Activated B cell treated with CpG ODN at 0.5 μM for 24 hours (primary cell): ENCODE measurements around the gene NTF3. TPM values are rescaled to one million over a fixed set of nuclear protein-coding genes. Genes with fewer than 3 reads are reported as not detected.

ENCODE experiments used
- ATAC-seq: fragments of 200-7000 bp; cut with Tn5 transposase; one replicate; pipeline ENCODE4 v1.10.0; 2021; ENCODE audit warnings: low read depth, mild to moderate bottlenecking, moderate library complexity
- CTCF ChIA-PET: fragments of 350-600 bp; sonication (Branson Sonifier 250); formaldehyde crosslinking; loops from one replicate; lab custom pipeline; 2021; ENCODE audit warnings: antibody characterized with exemption; lab: Charles Lee
- POLR2A ChIA-PET: fragments of 350-600 bp; sonication (Branson Sonifier 250); formaldehyde crosslinking; loops from one replicate; lab custom pipeline; 2021; ENCODE audit warnings: antibody characterized with exemption; lab: Charles Lee
- DNase-seq: peaks from one replicate; pipeline ENCODE4 v3.0.0; 2022
- H3K27ac Mint-ChIP-seq: one replicate; pipeline ENCODE4 v1.8.0; 2020; ENCODE audit warnings: mixed read lengths
- H3K27me3 Mint-ChIP-seq: one replicate; pipeline ENCODE4 v1.8.0; 2021; ENCODE audit warnings: mixed read lengths
- H3K36me3 Mint-ChIP-seq: one replicate; pipeline ENCODE4 v1.8.0; 2021; ENCODE audit warnings: low read depth, mixed read lengths
- H3K4me1 Mint-ChIP-seq: one replicate; pipeline ENCODE4 v1.8.0; 2021; ENCODE audit warnings: mixed read lengths
- H3K4me3 Mint-ChIP-seq: one replicate; pipeline ENCODE4 v1.8.0; 2020; ENCODE audit warnings: mild to moderate bottlenecking, mixed read lengths
- H3K9me3 Mint-ChIP-seq: one replicate; pipeline ENCODE4 v1.8.0; 2020; ENCODE audit warnings: mixed read lengths
- intact Hi-C: fragments of 100-400 bp; cut with micrococcal nuclease; formaldehyde crosslinking; loops from one replicate; pipeline ENCODE4 v1.15.1; 2024
- total RNA-seq: library from RNA; stranded (reverse); gene quantifications from 2 replicates; pipeline ENCODE4 v1.2.3, GENCODE V29; 2022
- TF ChIP-seq, protein P1 (sequence below): fragments of 200-600 bp; IDR thresholded peaks from one replicate; pipeline ENCODE4 v1.8.0; 2022; ENCODE audit warnings: antibody characterized with exemption, mild to moderate bottlenecking

NTF3 gene
- total RNA-seq, 1 donor from 2014 or later = not detected

DNA sequence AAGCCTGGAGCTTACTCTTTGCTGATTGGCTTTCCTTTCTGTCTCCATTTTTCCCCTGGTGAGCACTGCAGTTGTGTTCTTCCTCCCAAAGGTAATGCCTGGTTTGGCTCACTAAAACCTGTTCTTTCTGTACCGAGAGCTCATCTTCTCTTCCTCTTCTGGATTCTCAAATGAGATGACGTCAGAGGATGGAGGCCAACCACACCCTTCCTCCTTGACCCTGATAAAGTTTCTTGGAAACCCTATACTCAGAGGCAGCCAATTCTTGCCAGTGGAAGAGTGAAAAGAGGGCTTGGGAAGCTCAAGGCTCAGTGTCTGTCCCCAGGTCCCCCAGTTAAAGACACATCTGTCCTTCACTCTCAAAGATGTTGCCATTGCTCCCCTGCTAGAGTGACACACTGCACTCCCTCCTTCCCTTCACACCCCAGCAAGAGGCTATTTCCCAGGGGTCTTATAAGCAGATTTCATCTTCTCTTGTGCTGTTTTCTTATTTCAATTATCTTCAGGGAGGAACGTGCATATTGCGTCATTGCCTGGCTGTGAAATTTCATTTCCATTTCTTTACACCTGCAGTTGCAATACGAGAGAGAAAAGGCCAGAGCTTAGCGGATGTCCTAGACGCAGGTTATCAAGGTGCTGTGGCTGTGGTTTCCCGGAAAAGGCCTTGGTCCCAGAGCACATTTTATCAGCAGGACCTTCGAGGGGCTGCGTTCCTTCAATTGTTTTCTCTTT is 27.3 kb downstream of the NTF3 start:
- Mint-ChIP-seq H3K4me1 (peaks cover 21% of the 10 kb centered on the region), H3K27ac (no peak overlapping the region), H3K9me3 (no peaks in the 10 kb centered on the region), H3K27me3 (no peaks in the 10 kb centered on the region), H3K36me3 (no peaks in the 10 kb centered on the region), H3K4me3 (no peak overlapping the region)
- DNase-seq = no peak
- TF ChIP-seq, protein P1, sequence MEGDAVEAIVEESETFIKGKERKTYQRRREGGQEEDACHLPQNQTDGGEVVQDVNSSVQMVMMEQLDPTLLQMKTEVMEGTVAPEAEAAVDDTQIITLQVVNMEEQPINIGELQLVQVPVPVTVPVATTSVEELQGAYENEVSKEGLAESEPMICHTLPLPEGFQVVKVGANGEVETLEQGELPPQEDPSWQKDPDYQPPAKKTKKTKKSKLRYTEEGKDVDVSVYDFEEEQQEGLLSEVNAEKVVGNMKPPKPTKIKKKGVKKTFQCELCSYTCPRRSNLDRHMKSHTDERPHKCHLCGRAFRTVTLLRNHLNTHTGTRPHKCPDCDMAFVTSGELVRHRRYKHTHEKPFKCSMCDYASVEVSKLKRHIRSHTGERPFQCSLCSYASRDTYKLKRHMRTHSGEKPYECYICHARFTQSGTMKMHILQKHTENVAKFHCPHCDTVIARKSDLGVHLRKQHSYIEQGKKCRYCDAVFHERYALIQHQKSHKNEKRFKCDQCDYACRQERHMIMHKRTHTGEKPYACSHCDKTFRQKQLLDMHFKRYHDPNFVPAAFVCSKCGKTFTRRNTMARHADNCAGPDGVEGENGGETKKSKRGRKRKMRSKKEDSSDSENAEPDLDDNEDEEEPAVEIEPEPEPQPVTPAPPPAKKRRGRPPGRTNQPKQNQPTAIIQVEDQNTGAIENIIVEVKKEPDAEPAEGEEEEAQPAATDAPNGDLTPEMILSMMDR = no peak
- no peak for ATAC-seq
- ChIA-PET POLR2A (no interaction called here), CTCF (no interaction called here)
- intact Hi-C loops = no loop called here

DNA sequence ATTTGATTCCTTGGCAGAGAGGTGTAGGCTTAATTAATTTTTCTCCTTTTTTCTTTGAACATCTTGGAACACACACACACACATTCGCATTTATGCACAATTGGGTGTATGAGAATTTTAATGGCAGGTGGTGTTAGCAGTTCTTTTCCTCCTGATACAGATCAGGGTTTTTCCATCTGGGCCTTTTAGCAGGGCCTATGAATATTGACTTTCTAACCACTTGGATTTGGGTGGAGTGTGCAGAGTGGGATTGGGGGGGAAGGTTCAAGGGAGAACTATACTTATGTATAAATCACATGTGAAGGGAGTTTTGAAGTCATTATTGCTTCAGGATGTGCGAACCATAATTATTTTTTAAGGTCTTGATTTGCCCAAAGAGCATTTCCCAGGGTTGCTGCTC is 28.9 kb downstream of the NTF3 start:
- no peak for ATAC-seq
- POLR2A ChIA-PET = no interaction called here
- no peak for DNase-seq
- intact Hi-C loops = no loop called here
- TF ChIP-seq, protein P1 = no peak
- CTCF ChIA-PET = no interaction called here
- H3K4me1 Mint-ChIP-seq = peaks cover 21% of the 10 kb centered on the region
- H3K27ac Mint-ChIP-seq = no peak overlapping the region
- no peaks in the 10 kb centered on the region for H3K36me3 Mint-ChIP-seq
- H3K4me3 Mint-ChIP-seq = no peak overlapping the region
- no peaks in the 10 kb centered on the region for H3K27me3 Mint-ChIP-seq
- H3K9me3 Mint-ChIP-seq = no peaks in the 10 kb centered on the region

DNA sequence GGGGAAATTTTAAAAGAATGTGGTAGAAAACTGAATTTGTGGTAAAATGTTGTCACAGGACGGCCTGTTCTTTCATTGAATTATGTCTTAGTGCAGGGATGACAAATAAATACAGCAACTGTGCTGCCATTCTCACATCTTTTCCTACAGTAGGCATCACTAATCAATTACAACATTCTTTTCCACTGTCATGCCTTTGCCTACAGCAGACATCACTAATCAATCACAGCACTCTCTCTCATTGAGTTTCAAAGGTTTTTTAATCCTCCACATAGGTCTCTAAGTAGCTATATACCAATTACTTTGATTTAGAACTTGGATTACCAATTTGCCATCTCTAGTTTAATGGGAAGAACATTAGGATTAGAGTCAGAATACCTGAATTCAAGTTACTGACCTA is 30.1 kb downstream of the NTF3 start:
- ATAC-seq (no peak), DNase-seq (no peak)
- Mint-ChIP-seq H3K4me1 (peaks cover 13% of the 10 kb centered on the region), H3K9me3 (no peaks in the 10 kb centered on the region), H3K4me3 (no peak overlapping the region), H3K36me3 (no peaks in the 10 kb centered on the region), H3K27ac (no peak overlapping the region), H3K27me3 (no peaks in the 10 kb centered on the region)
- ChIA-PET CTCF (no interaction called here), POLR2A (no interaction called here)
- TF ChIP-seq, protein P1 = no peak
- intact Hi-C loops = no loop called here

DNA sequence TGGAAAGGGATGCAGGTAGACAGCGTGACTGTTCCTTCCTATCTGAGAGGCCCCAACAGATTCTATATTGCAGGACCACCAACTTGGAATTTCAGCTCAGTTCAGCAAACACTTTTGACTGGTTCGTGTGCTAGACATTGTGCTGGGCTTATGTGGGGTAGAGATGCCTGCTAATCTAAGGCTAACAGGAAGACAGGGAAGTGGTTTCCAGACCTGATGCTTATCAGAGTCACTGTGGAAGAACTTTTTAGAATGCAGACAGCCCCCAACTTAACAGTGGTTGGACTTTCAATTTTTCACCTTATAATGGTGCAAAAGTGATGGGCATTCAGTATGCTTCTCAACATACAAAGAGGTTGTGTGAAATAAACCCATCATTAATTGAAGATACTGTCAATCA is 32.2 kb downstream of the NTF3 start:
- peaks cover 6% of the 10 kb centered on the region for H3K27me3 Mint-ChIP-seq
- no peak overlapping the region for H3K27ac Mint-ChIP-seq
- CTCF ChIA-PET = no interaction called here
- POLR2A ChIA-PET = no interaction called here
- H3K36me3 Mint-ChIP-seq = no peaks in the 10 kb centered on the region
- intact Hi-C loops = no loop called here
- H3K9me3 Mint-ChIP-seq = no peaks in the 10 kb centered on the region
- ATAC-seq (no peak), DNase-seq (no peak)
- H3K4me1 Mint-ChIP-seq = peaks cover 2% of the 10 kb centered on the region
- TF ChIP-seq, protein P1 = no peak
- H3K4me3 Mint-ChIP-seq = no peak overlapping the region

DNA sequence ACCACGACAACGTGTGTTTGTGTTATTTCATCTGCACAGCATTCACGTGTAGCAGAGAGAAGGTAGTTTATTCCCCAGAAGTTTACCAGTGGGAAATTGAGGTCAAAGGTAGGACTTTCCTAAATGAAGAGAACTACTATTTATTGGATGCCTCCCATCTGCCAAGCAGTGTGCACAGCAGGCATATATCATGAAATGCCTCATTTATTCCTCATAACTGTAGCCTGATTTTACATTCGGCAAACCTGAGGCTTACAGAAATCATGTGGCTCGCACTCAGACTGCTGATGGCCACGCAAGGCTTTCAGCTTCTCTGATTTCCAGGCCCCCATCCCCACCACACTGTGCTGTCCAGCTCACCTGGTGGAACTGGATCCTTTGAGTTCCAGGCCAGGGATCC is 33.5 kb downstream of the NTF3 start:
- no peak for DNase-seq
- Mint-ChIP-seq H3K4me3 (no peak overlapping the region), H3K4me1 (no peaks in the 10 kb centered on the region), H3K27ac (no peak overlapping the region), H3K9me3 (no peaks in the 10 kb centered on the region), H3K36me3 (no peaks in the 10 kb centered on the region), H3K27me3 (peaks cover 6% of the 10 kb centered on the region)
- ChIA-PET POLR2A (no interaction called here), CTCF (no interaction called here)
- TF ChIP-seq, protein P1 = no peak
- no peak for ATAC-seq
- intact Hi-C loops = no loop called here
